GM19035 (cell line): ENCODE data around the gene GCC1.
A peak's percentile ranks its signal among the peaks of the same experiment; 100 is the strongest.

Source experiments
- ATAC-seq: cut with Tn5 transposase; IDR thresholded peaks from one replicate; pipeline ENCODE4 v1.9.1; 2021; ENCODE audit not compliant: unreplicated experiment

Gene GCC1

GRCh38 chr7:127585044-127585953, at the start of gene GCC1:
GCC1 (minus strand) TSS chr7:127585596; CDS start chr7:127585182, 414 bp downstream.
- peak; percentile 73 for ATAC-seq

GRCh38 chr7:127632276-127632910, 47.0 kb upstream of the GCC1 start:
- ATAC-seq, result no peak

- peak; percentile 60 for ATAC-seq
Measured at GRCh38 chr7:127629268-127629854, 44.0 kb upstream of the GCC1 start.

GRCh38 chr7:127628445-127628844, 43.0 kb upstream of the GCC1 start:
- ATAC-seq, result no peak

- no peak for ATAC-seq
Measured at GRCh38 chr7:127625331-127625730, 39.9 kb upstream of the GCC1 start.

- ATAC-seq, result no peak
Measured at GRCh38 chr7:127620406-127621233, 35.2 kb upstream of the GCC1 start.

- no peak for ATAC-seq
Measured at GRCh38 chr7:127619681-127620405, 34.4 kb upstream of the GCC1 start.

GRCh38 chr7:127618775-127619174, 33.4 kb upstream of the GCC1 start:
- no peak for ATAC-seq

GRCh38 chr7:127618042-127618441, 32.6 kb upstream of the GCC1 start, which contains the start of gene PAX4:
PAX4 (minus strand) TSS chr7:127618142; CDS start chr7:127615928, 2,214 bp downstream.
- ATAC-seq, result no peak

GRCh38 chr7:127616724-127617123, 31.3 kb upstream of the GCC1 start:
- no peak for ATAC-seq

GRCh38 chr7:127612263-127612662, 26.9 kb upstream of the GCC1 start:
- no peak for ATAC-seq

GRCh38 chr7:127609297-127609696, 23.9 kb upstream of the GCC1 start:
- ATAC-seq, result no peak

- no peak for ATAC-seq
Measured at GRCh38 chr7:127608446-127608845, 23.1 kb upstream of the GCC1 start.

- no peak for ATAC-seq
Measured at GRCh38 chr7:127600885-127601284, 15.5 kb upstream of the GCC1 start.

GRCh38 chr7:127598318-127598717, 12.9 kb upstream of the GCC1 start:
- no peak for ATAC-seq

GRCh38 chr7:127595737-127596136, 10.3 kb upstream of the GCC1 start:
- no peak for ATAC-seq

- no peak for ATAC-seq
Measured at GRCh38 chr7:127594490-127594889, 9.1 kb upstream of the GCC1 start.

GRCh38 chr7:127592550-127592949, 7.2 kb upstream of the GCC1 start:
- no peak for ATAC-seq

GRCh38 chr7:127591591-127591990, 6.2 kb upstream of the GCC1 start:
- no peak for ATAC-seq

- ATAC-seq, result no peak
Measured at GRCh38 chr7:127591189-127591588, 5.8 kb upstream of the GCC1 start.
